Esophagus squamous epithelium (tissue), 5 donors: ENCODE results near the gene LMF1. TPM values are rescaled to one million over a fixed set of nuclear protein-coding genes. Genes with fewer than 3 reads are reported as not detected.

Source experiments
- DNase-seq: peaks from one replicate; lab custom pipeline; 2025; lab: John Stamatoyannopoulos, UW
- H3K27ac ChIP-seq, 4 donors: fragments of 200-600 bp; sonication (generic); one replicate each; pipeline ENCODE4 v1.5.1; 2016 to 2019; ENCODE audit warnings: mild to moderate bottlenecking in 1 of 4
- H3K27me3 ChIP-seq, 4 donors: fragments of 200-600 bp; sonication (generic); 1 replicate in 3 of 4; 2 replicates in 1 of 4; pipeline versions ENCODE4 v1.5.1 to v1.6.0; 2017 to 2021; ENCODE audit warnings: antibody characterized with exemption in 1 of 4
- H3K36me3 ChIP-seq, 3 donors: fragments of 200-600 bp; sonication (generic); one replicate each; pipeline ENCODE4 v1.5.1; 2016 to 2019
- H3K4me1 ChIP-seq, 3 donors: fragments of 200-600 bp; sonication (generic); one replicate each; pipeline ENCODE4 v1.5.1; 2017 to 2019
- H3K4me3 ChIP-seq, 4 donors: fragments of 200-600 bp; sonication (generic); 1 replicate in 3 of 4; 2 replicates in 1 of 4; pipeline ENCODE4 v1.5.1; 2016 to 2019; ENCODE audit warnings: mild to moderate bottlenecking in 2 of 4, moderate library complexity in 1 of 4
- H3K9me3 ChIP-seq, 3 donors: fragments of 200-600 bp; sonication (generic); one replicate each; pipeline ENCODE4 v1.5.1; 2016 to 2019
- POLR2A ChIP-seq, 4 donors: fragments of 450-650 bp; IDR thresholded peaks; one replicate each; pipeline ENCODE4 v1.6.1; 2017; ENCODE audit warnings: antibody characterized with exemption in 4 of 4, mild to moderate bottlenecking in 4 of 4, moderate library complexity in 3 of 4
- WGBS, 2 donors: methylation state at CpG; one replicate each; pipeline ENCODE4 v1.1.5; 2018; 5-methylcytosine and 5-hydroxymethylcytosine counted together
- intact Hi-C: fragments of 100-400 bp; cut with DNase I; formaldehyde crosslinking; loops from one replicate; pipeline ENCODE4 v1.15.0; 2022
- total RNA-seq, 4 donors: library from RNA; depleted of rRNA; stranded (reverse); fragments of >200 nt; gene quantifications; one replicate each; pipeline ENCODE4 v1.1.0, GENCODE V29; 2016
- TF ChIP-seq, protein P1 (sequence below), 6 experiments: fragments of 450-650 bp in 4 of 6; fragments of 200-600 bp in 2 of 6; sonication (generic) in 2 of 6; IDR thresholded peaks; one replicate each; pipeline ENCODE4 v1.5.1; 2016 to 2019; ENCODE audit warnings: antibody characterized with exemption in 6 of 6, mild to moderate bottlenecking in 4 of 6, moderate library complexity in 4 of 6
- donor health status: DM: yes; HTN: yes; CAD: no.

LMF1 gene
- total RNA-seq, 4 donors from 2014 or later = 13.3 to 34.4 (median 23.8) TPM

DNA sequence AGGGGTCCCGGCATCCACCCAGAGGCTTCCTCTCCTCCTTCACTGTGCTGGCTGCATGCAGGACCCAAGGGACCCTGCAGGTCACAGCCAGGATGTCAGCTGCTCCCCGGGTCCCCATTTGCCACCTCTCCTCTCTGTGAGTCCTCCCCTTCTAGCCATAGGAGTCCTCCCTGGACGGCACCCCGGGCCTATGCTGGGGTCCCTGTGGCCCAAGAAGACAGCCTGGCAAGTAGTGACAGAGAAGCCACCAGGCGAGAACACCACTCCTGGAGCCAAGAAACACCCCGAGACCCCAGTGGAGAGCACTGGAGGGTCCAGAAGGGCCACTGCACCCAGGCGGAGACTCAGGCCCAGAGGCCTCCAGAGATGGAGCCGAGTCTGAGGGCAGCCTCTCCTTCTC is 44.1 kb downstream of the LMF1 start:
- no peak overlapping the region for H3K27ac ChIP-seq
- H3K4me1 ChIP-seq = no peaks in the 10 kb centered on the region
- no peak for DNase-seq
- peaks cover 0 to 78% (median 0%) of the 10 kb centered on the region in 3 donors for H3K36me3 ChIP-seq
- WGBS, 2 donors = 78 to 95% methylated on average over 2 to 4 of the region's 8 CpGs
- intact Hi-C loops = no loop called here
- H3K9me3 ChIP-seq = no peaks in the 10 kb centered on the region
- H3K4me3 ChIP-seq = no peak overlapping the region
- TF ChIP-seq, protein P1, sequence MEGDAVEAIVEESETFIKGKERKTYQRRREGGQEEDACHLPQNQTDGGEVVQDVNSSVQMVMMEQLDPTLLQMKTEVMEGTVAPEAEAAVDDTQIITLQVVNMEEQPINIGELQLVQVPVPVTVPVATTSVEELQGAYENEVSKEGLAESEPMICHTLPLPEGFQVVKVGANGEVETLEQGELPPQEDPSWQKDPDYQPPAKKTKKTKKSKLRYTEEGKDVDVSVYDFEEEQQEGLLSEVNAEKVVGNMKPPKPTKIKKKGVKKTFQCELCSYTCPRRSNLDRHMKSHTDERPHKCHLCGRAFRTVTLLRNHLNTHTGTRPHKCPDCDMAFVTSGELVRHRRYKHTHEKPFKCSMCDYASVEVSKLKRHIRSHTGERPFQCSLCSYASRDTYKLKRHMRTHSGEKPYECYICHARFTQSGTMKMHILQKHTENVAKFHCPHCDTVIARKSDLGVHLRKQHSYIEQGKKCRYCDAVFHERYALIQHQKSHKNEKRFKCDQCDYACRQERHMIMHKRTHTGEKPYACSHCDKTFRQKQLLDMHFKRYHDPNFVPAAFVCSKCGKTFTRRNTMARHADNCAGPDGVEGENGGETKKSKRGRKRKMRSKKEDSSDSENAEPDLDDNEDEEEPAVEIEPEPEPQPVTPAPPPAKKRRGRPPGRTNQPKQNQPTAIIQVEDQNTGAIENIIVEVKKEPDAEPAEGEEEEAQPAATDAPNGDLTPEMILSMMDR (IDR thresholded peaks at IDR 0.05) = no peak
- no peak for TF ChIP-seq POLR2A (IDR thresholded peaks at IDR 0.05)
- no peaks in the 10 kb centered on the region for H3K27me3 ChIP-seq

GRCh38 chr16:924806-925205 is 46.0 kb downstream of the LMF1 start:
- no peak overlapping the region for H3K27ac ChIP-seq

DNA sequence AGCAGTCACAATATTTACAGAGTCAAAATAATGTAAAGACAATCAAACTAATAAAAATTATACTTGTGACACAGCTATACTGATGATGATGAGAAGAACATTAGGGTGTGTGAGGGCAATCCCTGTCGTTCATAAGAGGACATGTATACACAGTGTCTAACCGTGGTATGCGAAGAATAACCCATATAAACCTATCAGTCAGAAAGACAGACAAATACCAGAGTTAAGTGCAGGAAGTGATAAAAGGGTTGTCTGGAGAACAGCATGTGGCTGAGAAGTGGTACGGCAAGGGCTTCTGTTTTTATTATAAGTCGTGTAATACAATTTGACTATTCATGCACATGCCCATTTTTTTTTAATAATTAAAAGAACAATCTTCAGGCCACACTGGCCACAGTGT is 46.7 kb downstream of the LMF1 start:
- H3K27ac ChIP-seq = no peak overlapping the region
- H3K4me1 ChIP-seq = peaks cover 0 to 10% (median 4%) of the 10 kb centered on the region in 3 donors
- peaks cover 0 to 68% (median 0%) of the 10 kb centered on the region in 3 donors for H3K36me3 ChIP-seq
- no peak overlapping the region for H3K4me3 ChIP-seq
- H3K27me3 ChIP-seq = no peaks in the 10 kb centered on the region
- H3K9me3 ChIP-seq = no peaks in the 10 kb centered on the region
- WGBS, 2 donors = 91 to 92% methylated on average over 5 of the region's 5 CpGs
- DNase-seq = no peak
- intact Hi-C loops = no loop called here
- no peak for TF ChIP-seq POLR2A (IDR thresholded peaks at IDR 0.05)
- TF ChIP-seq, protein P1 (IDR thresholded peaks at IDR 0.05) = no peak

More at GRCh38 chr16:924806-925205, 46.0 kb downstream of the LMF1 start:
- intact Hi-C loops = no loop called here
- no peak for DNase-seq
- WGBS, 2 donors = 94 to 96% methylated on average over 13 of the region's 13 CpGs
- peaks cover 0 to 9% (median 4%) of the 10 kb centered on the region in 3 donors for H3K4me1 ChIP-seq
- H3K9me3 ChIP-seq = no peaks in the 10 kb centered on the region
- TF ChIP-seq, protein P1 (IDR thresholded peaks at IDR 0.05) = no peak
- TF ChIP-seq POLR2A (IDR thresholded peaks at IDR 0.05) = no peak
- H3K27me3 ChIP-seq = no peaks in the 10 kb centered on the region
- no peak overlapping the region for H3K4me3 ChIP-seq
- peaks cover 0 to 69% (median 0%) of the 10 kb centered on the region in 3 donors for H3K36me3 ChIP-seq

DNA sequence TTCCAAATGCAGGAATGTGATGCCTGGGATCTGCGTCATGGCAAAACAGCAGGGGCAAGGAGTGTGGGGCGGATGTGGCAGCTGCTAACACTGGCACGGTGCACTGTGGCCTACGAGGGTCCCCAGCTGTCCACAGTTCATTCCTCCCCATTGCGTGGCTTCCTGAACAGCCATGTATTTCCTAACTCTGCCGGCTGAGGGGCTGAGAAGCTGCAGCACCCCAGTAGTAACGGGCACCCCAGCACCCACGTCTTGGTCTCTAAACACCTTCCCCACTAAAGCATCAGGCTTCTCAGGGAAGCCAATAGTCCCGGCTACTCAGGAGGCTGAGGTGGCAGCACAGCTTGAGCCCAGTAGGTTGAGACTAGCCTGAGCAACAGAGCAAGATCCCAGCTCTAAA is 47.6 kb downstream of the LMF1 start:
- no peak overlapping the region for H3K4me3 ChIP-seq
- H3K27me3 ChIP-seq = no peaks in the 10 kb centered on the region
- H3K9me3 ChIP-seq = no peaks in the 10 kb centered on the region
- WGBS, 2 donors = 91 to 96% methylated on average over 3 to 9 of the region's 9 CpGs
- no peak for TF ChIP-seq POLR2A (IDR thresholded peaks at IDR 0.05)
- TF ChIP-seq, protein P1 (IDR thresholded peaks at IDR 0.05) = no peak
- H3K4me1 ChIP-seq = peaks cover 0 to 10% (median 4%) of the 10 kb centered on the region in 3 donors
- H3K36me3 ChIP-seq = peaks cover 0 to 72% (median 0%) of the 10 kb centered on the region in 3 donors
- no peak overlapping the region for H3K27ac ChIP-seq
- intact Hi-C loops = no loop called here
- DNase-seq = no peak

DNA sequence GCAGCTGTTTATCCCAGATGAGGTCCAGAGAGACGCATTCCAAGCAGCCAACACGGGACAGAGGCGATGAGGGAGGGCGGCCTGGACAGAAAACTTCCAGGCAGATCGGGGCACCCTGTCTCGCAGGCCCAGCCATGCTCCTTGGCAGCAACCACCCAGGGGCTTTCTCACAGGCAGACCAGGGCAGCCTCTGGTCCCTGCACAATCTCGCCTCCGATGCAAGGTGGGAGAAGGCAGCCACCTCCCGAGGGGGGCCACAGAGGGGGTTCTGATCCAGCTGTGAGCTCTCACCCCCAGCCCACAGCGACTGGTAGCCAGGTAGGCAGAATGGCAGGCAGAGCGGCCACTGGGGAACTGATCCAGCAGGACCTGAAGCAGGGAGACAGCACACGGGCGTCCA is 48.7 kb downstream of the LMF1 start:
- intact Hi-C loops = no loop called here
- no peak for DNase-seq
- 93 to 97% methylated on average over 3 to 6 of the region's 13 CpGs for WGBS, 2 donors

More for the DNA sequence above, 48.7 kb downstream of the LMF1 start:
- H3K36me3 ChIP-seq = peaks cover 0 to 63% (median 0%) of the 10 kb centered on the region in 3 donors
- TF ChIP-seq, protein P1 (IDR thresholded peaks at IDR 0.05) = no peak
- TF ChIP-seq POLR2A (IDR thresholded peaks at IDR 0.05) = no peak
- H3K9me3 ChIP-seq = no peaks in the 10 kb centered on the region
- H3K4me1 ChIP-seq = peaks cover 0 to 10% (median 4%) of the 10 kb centered on the region in 3 donors
- H3K27me3 ChIP-seq = no peaks in the 10 kb centered on the region
- H3K4me3 ChIP-seq = no peak overlapping the region
- no peak overlapping the region for H3K27ac ChIP-seq
